Ishikawa (cell line): Measurements from ENCODE around the gene HS3ST5.

Source experiments
- CREB1 ChIP-seq: IDR thresholded peaks from 2 replicates; pipeline ENCODE4 v1.6.1; 2012; ENCODE audit warnings: low read depth
- EGR1 ChIP-seq: IDR thresholded peaks from 2 replicates; pipeline ENCODE4 v1.6.1; 2012
- EP300 ChIP-seq: IDR thresholded peaks from 2 replicates; pipeline ENCODE4 v1.6.1; 2012; ENCODE audit warnings: borderline replicate concordance
- NFIC ChIP-seq: IDR thresholded peaks from 2 replicates; pipeline ENCODE4 v1.6.1; 2012
- RAD21 ChIP-seq: IDR thresholded peaks from 2 replicates; pipeline ENCODE4 v1.6.1; 2012; ENCODE audit warnings: low read depth
- TAF1 ChIP-seq: IDR thresholded peaks from 2 replicates; pipeline ENCODE4 v1.6.1; 2012; ENCODE audit warnings: low read depth, mild to moderate bottlenecking
- TCF12 ChIP-seq: IDR thresholded peaks from 2 replicates; pipeline ENCODE4 v1.6.1; 2012; ENCODE audit warnings: low read depth
- USF1 ChIP-seq: IDR thresholded peaks from 2 replicates; pipeline ENCODE4 v1.6.1; 2012
- YY1 ChIP-seq: IDR thresholded peaks from 2 replicates; pipeline ENCODE4 v1.6.1; 2012; ENCODE audit warnings: low read depth
- TF ChIP-seq, protein P1 (sequence below): IDR thresholded peaks from 2 replicates; pipeline ENCODE4 v1.6.1; 2012
- TF ChIP-seq, protein P2 (sequence below): IDR thresholded peaks from 2 replicates; pipeline ENCODE4 v1.6.1; 2012; ENCODE audit warnings: low read depth, mild to moderate bottlenecking

DNA sequence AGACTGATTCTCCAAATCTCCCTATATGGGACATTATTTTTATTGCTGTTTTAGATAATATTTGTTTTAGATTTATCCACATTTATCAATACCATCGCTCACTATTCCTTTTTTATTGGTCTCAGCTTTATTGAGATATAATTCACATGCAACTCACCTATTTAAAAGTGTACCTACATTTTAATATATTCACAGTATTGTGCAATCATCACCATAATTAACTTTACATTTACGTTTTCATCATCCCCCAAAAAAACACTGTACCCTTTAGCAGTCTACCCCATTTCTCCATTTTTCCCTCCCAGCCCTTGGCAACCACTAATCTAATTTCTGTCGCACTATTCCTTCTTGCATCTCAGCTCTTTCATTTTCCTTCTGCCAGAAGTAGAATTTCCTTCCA lies 261.1 kb downstream of the HS3ST5 start:
- TF ChIP-seq TCF12 (no peak), EGR1 (no peak), RAD21 (no peak), NFIC (no peak), EP300 (no peak), TAF1 (no peak), USF1 (no peak), YY1 (no peak), CREB1 (no peak)
- TF ChIP-seq, protein P1, sequence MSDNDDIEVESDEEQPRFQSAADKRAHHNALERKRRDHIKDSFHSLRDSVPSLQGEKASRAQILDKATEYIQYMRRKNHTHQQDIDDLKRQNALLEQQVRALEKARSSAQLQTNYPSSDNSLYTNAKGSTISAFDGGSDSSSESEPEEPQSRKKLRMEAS, result no peak
- TF ChIP-seq, protein P2, sequence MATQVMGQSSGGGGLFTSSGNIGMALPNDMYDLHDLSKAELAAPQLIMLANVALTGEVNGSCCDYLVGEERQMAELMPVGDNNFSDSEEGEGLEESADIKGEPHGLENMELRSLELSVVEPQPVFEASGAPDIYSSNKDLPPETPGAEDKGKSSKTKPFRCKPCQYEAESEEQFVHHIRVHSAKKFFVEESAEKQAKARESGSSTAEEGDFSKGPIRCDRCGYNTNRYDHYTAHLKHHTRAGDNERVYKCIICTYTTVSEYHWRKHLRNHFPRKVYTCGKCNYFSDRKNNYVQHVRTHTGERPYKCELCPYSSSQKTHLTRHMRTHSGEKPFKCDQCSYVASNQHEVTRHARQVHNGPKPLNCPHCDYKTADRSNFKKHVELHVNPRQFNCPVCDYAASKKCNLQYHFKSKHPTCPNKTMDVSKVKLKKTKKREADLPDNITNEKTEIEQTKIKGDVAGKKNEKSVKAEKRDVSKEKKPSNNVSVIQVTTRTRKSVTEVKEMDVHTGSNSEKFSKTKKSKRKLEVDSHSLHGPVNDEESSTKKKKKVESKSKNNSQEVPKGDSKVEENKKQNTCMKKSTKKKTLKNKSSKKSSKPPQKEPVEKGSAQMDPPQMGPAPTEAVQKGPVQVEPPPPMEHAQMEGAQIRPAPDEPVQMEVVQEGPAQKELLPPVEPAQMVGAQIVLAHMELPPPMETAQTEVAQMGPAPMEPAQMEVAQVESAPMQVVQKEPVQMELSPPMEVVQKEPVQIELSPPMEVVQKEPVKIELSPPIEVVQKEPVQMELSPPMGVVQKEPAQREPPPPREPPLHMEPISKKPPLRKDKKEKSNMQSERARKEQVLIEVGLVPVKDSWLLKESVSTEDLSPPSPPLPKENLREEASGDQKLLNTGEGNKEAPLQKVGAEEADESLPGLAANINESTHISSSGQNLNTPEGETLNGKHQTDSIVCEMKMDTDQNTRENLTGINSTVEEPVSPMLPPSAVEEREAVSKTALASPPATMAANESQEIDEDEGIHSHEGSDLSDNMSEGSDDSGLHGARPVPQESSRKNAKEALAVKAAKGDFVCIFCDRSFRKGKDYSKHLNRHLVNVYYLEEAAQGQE, result no peak
